PC-3 (cell line): Measurements from ENCODE around the gene ANGPTL4. TPM values are rescaled to one million over a fixed set of nuclear protein-coding genes. Genes with fewer than 3 reads are reported as not detected.
"Not testable (repeated sequence)": the region's sequence is repeated elsewhere in the genome, so short reads cannot be mapped to it uniquely, and the experiment has no call there.

Source experiments
- ATAC-seq: fragments of 200-7000 bp; cut with Tn5 transposase; 2 replicates; pipeline ENCODE4 v1.9.1; 2020; ENCODE audit warnings: mild to moderate bottlenecking, moderate library complexity
- BruUV-seq: library from RNA; stranded (reverse); fragments of 400-500 nt; replicated peaks from 2 replicates; lab custom pipeline; 2021; lab: Mats Ljungman, UMichigan
- CTCF ChIA-PET: fragments of 300-600 bp; sonication (Branson Sonifier 250); formaldehyde crosslinking; loops from one replicate; lab custom pipeline; 2022; ENCODE audit warnings: antibody characterized with exemption; lab: Charles Lee
- POLR2A ChIA-PET: fragments of 300-600 bp; sonication (Branson Sonifier 250); formaldehyde crosslinking; loops from one replicate; lab custom pipeline; 2022; ENCODE audit warnings: antibody characterized with exemption; ENCODE audit not compliant: unreplicated experiment; lab: Charles Lee
- DNase-seq: peaks from one replicate; pipeline ENCODE4 v3.0.0-alpha.2; 2015
- H2AFZ ChIP-seq: fragments of 300-600 bp; sonication (generic); 2 replicates; pipeline ENCODE4 v1.6.0; 2016; ENCODE audit warnings: antibody characterized with exemption, low read length
- H3F3A ChIP-seq: fragments of 300-600 bp; sonication (generic); one replicate; pipeline ENCODE4 v1.6.0; 2017; ENCODE audit warnings: antibody characterized with exemption, low read length, control low read depth, mild to moderate bottlenecking; ENCODE audit not compliant: unreplicated experiment
- H3K27ac ChIP-seq: fragments of 300-600 bp; sonication (generic); 2 replicates; pipeline ENCODE4 v1.5.1; 2016; ENCODE audit warnings: mild to moderate bottlenecking, low read length
- H3K27me3 ChIP-seq: fragments of 300-600 bp; sonication (generic); 2 replicates; pipeline ENCODE4 v1.6.1; 2016; ENCODE audit warnings: low read length, mixed read lengths
- H3K36me3 ChIP-seq: fragments of 300-600 bp; sonication (generic); 2 replicates; pipeline ENCODE4 v1.6.1; 2016; ENCODE audit warnings: low read depth, mixed run types, low read length, mixed read lengths
- H3K4me1 ChIP-seq: fragments of 300-600 bp; sonication (generic); 2 replicates; pipeline ENCODE4 v1.5.1; 2016; ENCODE audit warnings: low read length; ENCODE audit not compliant: insufficient read depth
- H3K4me2 ChIP-seq: fragments of 300-600 bp; sonication (generic); 2 replicates; pipeline ENCODE4 v1.6.0; 2016; ENCODE audit warnings: low read length
- H3K4me3 ChIP-seq: fragments of 300-600 bp; sonication (generic); 2 replicates; pipeline ENCODE4 v1.5.1; 2016; ENCODE audit warnings: mild to moderate bottlenecking, low read length, mixed read lengths
- H3K79me2 ChIP-seq: fragments of 300-600 bp; sonication (generic); 2 replicates; pipeline ENCODE4 v1.6.1; 2017; ENCODE audit warnings: low read length, mixed read lengths
- H3K9ac ChIP-seq: fragments of 300-600 bp; sonication (generic); 2 replicates; pipeline ENCODE4 v1.6.0; 2016; ENCODE audit warnings: mild to moderate bottlenecking, low read length
- H3K9me2 ChIP-seq: fragments of 300-600 bp; sonication (generic); replicated peaks from 2 replicates; pipeline ENCODE4 v1.6.1; 2016; ENCODE audit warnings: mixed run types, low read length, mixed read lengths
- H3K9me3 ChIP-seq: fragments of 300-600 bp; sonication (generic); 2 replicates; pipeline ENCODE4 v1.6.1; 2016; ENCODE audit warnings: low read length, mixed read lengths
- H4K20me1 ChIP-seq: fragments of 300-600 bp; sonication (generic); 2 replicates; pipeline ENCODE4 v1.6.1; 2016; ENCODE audit warnings: low read length, mixed read lengths
- CTCF ChIP-seq: fragments of 300-600 bp; sonication (generic); conservative IDR thresholded peaks from 2 replicates; pipeline ENCODE4 v1.5.1; 2017; ENCODE audit warnings: antibody characterized with exemption, low read depth, mild to moderate bottlenecking, low read length
- EZH2 ChIP-seq: fragments of 300-600 bp; sonication (generic); IDR thresholded peaks from one replicate; pipeline ENCODE4 v1.6.1; 2017; ENCODE audit warnings: antibody characterized with exemption, mild to moderate bottlenecking, low read length; ENCODE audit not compliant: unreplicated experiment
- EZH2phosphoT487 ChIP-seq: fragments of 300-600 bp; sonication (generic); IDR thresholded peaks from 2 replicates; pipeline ENCODE4 v1.6.1; 2018; ENCODE audit warnings: mild to moderate bottlenecking, antibody characterized with exemption, low read length, borderline replicate concordance
- intact Hi-C: fragments of 100-400 bp; cut with micrococcal nuclease; formaldehyde crosslinking; loops from 2 replicates; pipeline ENCODE4 v1.9.0; 2023
- total RNA-seq: library from RNA; depleted of rRNA; stranded (reverse); fragments of >200 nt; gene quantifications from 2 replicates; pipeline ENCODE4 v1.2.3, GENCODE V29; 2014

ANGPTL4 gene
- total RNA-seq, 1 experiment from 2014 or later, result 6.7 TPM

GRCh38 chr19:8316351-8317125 lies 47.4 kb upstream of the ANGPTL4 start:
- intact Hi-C loops, result no loop called here
- DNase-seq, result no peak
- POLR2A ChIA-PET, result no interaction called here

GRCh38 chr19:8318835-8319234 lies 45.1 kb upstream of the ANGPTL4 start:
- BruUV-seq, H2AFZ ChIP-seq, H3K27ac ChIP-seq, H3K4me2 ChIP-seq, H3K4me3 ChIP-seq, DNase-seq, H3K9ac ChIP-seq, ATAC-seq, H3F3A ChIP-seq, H3K9me3 ChIP-seq, H3K27me3 ChIP-seq, intact Hi-C loops, H3K9me2 ChIP-seq: not testable (repeated sequence)
- ChIA-PET CTCF (interaction anchor here (0.6 kb wide), 1 partner anchor 398 kb away, joined by 6 read pairs; no protein-coding TSS in a partner anchor), POLR2A (interaction anchor here (0.7 kb wide), 1 partner anchor 671 kb away, joined by 7 read pairs; no protein-coding TSS in a partner anchor)
- H3K4me1 ChIP-seq, result peaks cover 19% of the 10 kb centered on the region
- 0 out of 2 replicates have a peak, but pooled peaks have one; percentile 18 for TF ChIP-seq CTCF
- peaks cover 22% of the 10 kb centered on the region for H4K20me1 ChIP-seq
- peaks cover 43% of the 10 kb centered on the region for H3K79me2 ChIP-seq
- H3K36me3 ChIP-seq, result peaks cover 20% of the 10 kb centered on the region

More at GRCh38 chr19:8316351-8317125, 47.4 kb upstream of the ANGPTL4 start:
- H2AFZ ChIP-seq, result no peak overlapping the region
- peaks cover under 1% of the 10 kb centered on the region; the same call in 1 of the 2 replicates for H4K20me1 ChIP-seq
- H3K27me3 ChIP-seq, result no peaks in the 10 kb centered on the region
- H3K36me3 ChIP-seq, result peaks cover 2% of the 10 kb centered on the region; the same call in 1 of the 2 replicates
- peaks cover 16% of the 10 kb centered on the region for H3K4me1 ChIP-seq
- no peak overlapping the region for H3K27ac ChIP-seq
- CTCF ChIA-PET, result no interaction called here
- H3K4me3 ChIP-seq, result no peak overlapping the region
- no peak for ATAC-seq
- TF ChIP-seq EZH2 (no peak), CTCF (no peak), EZH2phosphoT487 (no peak)
- no peaks in the 10 kb centered on the region for H3K9me3 ChIP-seq
- peaks cover 24% of the 10 kb centered on the region for H3K79me2 ChIP-seq
- H3F3A ChIP-seq, result no peaks in the 10 kb centered on the region
- BruUV-seq, result no TSS peak
- H3K9me2 ChIP-seq, result no peaks in the 10 kb centered on the region
- H3K4me2 ChIP-seq, result no peak overlapping the region
- no peak overlapping the region for H3K9ac ChIP-seq
